GM21423 (cell line): ENCODE measurements around the gene RHOG.

Experiments
- ATAC-seq: cut with Tn5 transposase; IDR thresholded peaks from one replicate; pipeline ENCODE4 v1.9.1; 2021; ENCODE audit warnings: mild to moderate bottlenecking, moderate library complexity; ENCODE audit not compliant: unreplicated experiment

RHOG gene

GRCh38 chr11:3860375-3860774, 19.6 kb upstream of the RHOG start:
- no peak for ATAC-seq

GRCh38 chr11:3859373-3859881, 18.7 kb upstream of the RHOG start:
- peak; percentile 32 for ATAC-seq

GRCh38 chr11:3857628-3858027, 16.9 kb upstream of the RHOG start:
- no peak for ATAC-seq

GRCh38 chr11:3856856-3857553, 16.2 kb upstream of the RHOG start:
- no peak for ATAC-seq

- peak; percentile 8 for ATAC-seq
These were observed 15.2 kb upstream of the RHOG start for GRCh38 chr11:3855808-3856491.

DNA sequence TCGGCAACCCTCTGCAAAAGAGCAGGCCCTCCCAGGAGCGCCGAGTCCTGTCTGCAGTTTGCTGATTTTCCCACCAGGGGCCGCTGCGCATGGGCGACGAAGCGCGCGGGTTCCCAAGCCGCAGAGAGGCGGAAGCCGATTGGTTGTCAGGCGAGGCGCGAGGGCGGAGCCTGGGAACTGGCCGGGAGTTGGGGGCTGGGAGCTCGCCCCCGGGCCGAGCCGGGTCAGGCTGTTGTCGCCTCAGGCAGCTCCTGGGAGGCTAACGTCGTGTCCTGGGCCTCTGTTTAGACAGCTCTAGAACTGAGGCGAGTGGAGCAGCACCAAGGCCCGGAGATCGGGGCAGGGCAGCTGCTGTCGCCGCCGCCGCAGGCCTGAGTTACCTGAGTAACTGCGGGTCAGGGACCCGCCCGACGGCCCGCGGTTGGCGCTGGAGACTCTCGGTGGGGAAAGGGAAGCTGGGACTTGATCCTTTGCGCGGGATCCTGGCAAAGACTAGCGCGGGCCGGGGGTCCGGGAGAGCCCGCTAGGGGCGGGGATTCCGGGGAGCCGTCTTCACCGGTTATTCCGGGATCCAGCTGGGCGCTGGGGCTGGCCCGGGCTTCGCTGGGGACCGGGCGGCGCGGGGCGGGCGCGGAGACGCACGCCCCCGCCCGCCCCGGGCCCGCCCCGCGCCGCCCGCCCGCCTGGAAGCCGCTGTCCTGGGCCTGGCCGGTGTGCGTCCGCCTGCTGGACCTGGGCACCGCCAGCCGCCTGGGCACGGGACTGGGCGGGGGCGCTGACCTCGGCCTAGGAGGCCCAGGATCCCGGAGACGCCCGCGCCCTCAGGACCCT, 14.4 kb upstream of the RHOG start, which contains the start of gene STIM1:
STIM1 (plus strand) TSS at position 688 of the 831 bp plus-strand sequence. CDS start 607 bp downstream, outside the sequence.
- ATAC-seq: peak; percentile 55

DNA sequence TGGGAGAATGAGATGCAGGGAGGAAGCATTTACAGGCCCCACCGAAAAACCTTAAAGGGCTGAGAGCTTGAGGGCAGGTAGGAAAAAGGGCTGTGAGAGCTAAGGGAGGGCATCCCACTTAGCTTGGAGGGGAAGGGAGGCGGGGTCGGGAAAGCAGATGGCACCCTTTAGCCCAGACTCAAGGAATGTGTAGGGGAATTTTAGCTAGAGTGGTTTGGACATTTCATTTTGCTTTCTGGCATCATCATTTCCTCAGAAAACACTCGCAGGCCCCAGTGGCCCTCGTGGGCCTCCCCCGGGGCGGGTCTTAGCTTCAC, 13.9 kb upstream of the RHOG start:
- no peak for ATAC-seq

DNA sequence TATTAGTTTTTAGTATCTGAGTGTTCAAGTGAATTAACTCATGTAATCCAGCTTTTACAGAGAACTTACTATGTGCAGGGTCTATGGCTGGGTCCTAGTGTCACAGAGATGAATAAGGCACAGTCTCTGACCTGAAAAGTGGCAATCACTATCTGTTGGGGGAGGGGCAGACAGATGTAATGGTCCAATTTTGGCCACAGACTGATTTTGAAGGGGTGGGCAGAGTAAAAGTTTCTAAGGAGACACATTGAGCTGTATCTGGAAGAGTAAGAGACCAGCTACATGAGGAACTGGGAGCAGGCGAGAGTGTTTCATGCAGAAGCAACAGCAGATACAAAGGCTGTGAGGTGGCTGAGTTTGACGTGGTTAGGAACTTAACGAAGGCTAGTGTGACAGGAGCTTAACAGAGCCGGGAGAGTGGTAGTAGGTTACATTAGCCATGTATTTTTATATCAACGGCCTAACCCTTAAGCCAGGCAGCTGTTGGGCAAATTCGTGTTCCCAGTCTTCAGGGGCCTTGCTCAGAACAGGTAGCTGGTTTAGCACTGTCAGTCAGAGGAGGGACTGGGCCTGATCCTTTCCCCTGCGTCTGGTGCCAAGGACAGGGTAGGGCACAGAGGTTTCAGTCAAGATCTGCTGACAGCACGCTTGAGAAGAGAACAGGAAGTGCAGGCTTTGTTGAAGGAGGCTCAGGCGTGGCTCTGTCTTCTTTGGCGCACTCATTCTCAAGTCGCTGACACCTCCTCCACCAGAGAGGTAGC, 13.3 kb upstream of the RHOG start:
- peak; percentile 48 for ATAC-seq

DNA sequence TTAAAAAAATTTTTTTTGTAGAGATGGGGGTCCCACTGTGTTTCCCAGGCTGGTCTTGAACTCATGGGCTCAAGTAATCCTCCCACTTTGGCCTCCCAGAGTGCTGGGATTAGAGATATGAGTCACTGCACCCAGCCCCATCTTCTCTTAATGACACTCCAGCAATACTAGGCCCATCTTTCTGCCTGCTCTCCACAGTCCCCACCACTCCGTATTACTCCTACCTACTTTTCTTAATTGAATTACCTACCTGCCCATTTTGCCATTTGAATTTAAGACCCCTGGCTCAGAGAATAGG, 12.7 kb upstream of the RHOG start:
- no peak for ATAC-seq

DNA sequence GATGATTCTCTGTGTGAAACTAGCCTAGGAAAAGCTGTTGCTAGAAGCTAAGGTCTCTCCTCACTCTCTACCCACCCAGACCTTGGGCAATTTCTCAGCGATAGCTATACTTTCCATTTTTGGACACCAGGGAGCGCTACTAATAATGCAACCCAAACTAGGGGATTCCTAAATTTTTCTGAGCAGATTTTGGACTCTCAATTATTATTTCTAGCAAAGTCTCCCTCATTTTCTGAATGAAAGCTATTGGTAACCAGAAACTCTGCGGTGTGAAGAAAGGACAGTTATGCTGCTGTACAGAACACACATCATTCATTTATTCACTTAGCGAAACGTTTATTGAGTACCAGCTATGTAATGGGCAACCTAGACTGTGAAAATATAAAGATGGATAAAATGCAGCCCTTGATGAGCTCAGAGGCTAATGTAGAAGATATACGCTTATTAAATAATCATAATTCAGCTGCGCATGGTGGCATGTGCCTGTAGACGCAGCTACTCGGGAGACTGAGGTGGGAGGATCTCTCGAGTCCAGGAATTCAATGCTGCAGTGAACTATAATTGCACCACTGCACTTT, 8.6 kb upstream of the RHOG start:
- peak; percentile 45 for ATAC-seq

- no peak for ATAC-seq
These were observed 4.9 kb upstream of the RHOG start for GRCh38 chr11:3845670-3846069.

DNA sequence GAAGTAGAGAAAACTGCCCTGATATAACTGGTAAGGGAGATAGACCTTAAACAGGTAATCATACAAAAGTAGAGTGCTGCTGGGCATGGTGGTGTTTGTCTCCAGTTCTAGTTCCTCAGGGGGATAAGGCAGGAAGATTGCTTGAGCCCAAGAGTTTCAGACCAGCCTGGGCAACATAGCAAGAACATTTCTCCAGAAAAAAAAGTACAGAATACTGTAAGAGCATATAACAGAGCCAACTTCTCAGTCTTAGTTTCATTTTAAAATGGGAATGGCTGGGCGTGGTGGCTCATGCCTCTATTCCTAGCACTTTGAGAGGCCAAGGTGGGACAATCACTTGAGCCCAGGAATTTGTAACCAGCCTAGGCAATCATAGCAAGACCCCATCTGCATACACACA, 4.5 kb upstream of the RHOG start:
- ATAC-seq: no peak

GRCh38 chr11:3843326-3843725, 2.6 kb upstream of the RHOG start:
- ATAC-seq: no peak

GRCh38 chr11:3841426-3842350, 929 bp upstream of the RHOG start:
- peak; percentile 50 for ATAC-seq

GRCh38 chr11:3840004-3840869, 522 bp downstream of the RHOG start:
- ATAC-seq: no peak

- no peak for ATAC-seq
These were observed 2.3 kb downstream of the RHOG start for GRCh38 chr11:3838504-3838903.

GRCh38 chr11:3837793-3838192, 3.0 kb downstream of the RHOG start:
- no peak for ATAC-seq

GRCh38 chr11:3836903-3837302, 3.9 kb downstream of the RHOG start:
- no peak for ATAC-seq

DNA sequence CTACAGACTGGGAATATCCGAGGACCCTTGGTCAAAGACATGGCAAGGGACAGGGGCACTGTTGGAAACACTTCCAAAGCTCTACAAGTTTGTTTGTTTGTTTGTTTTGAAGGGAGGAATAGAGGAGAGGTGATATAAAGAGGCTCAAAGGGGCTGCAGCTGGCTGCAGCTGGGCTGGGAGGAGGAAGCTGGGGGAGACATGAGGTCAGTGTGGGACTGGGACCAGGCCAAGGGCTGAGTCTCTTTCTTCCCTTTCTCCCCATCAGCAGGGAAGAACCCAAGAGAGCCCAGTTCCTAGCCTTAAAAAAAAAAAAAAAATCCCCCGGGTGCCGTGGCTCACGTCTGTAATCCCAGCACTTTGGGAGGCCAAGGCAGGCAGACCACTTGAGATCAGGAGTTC, 5.0 kb downstream of the RHOG start:
- ATAC-seq: no peak
